ENCODE results near the gene CAMK2G. TPM values are rescaled to one million over a fixed set of nuclear protein-coding genes. Genes with fewer than 3 reads are reported as not detected.

Gene CAMK2G
- total RNA-seq, 2 donors from 2014 or later: 40.0 to 45.8 TPM

DNA sequence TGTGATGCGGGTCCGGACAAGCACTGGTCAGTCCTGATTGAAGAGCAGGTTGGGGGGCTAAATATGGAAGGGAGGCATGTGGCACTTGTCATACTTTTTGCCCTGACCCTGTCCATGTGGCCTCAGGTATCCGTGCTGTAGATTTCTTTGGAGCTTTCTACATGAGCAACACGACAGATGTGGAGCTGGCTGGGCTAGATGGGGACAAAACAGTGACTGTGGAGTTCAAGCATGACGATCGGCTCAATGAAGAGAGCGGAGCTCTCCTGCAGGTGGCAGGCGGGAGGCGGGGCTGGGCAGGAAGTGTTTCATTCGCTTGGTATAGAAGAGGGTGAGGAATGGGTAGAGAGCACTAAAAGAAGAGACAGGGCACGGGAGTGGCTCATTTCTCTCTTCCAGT is 105.5 kb downstream of the CAMK2G start:
- intact Hi-C loops (cut with DNase I): no loop called here
- H3K4me3 ChIP-seq: no peak overlapping the region
- DNase-seq: no peak
- TF ChIP-seq CTCF (IDR thresholded peaks at IDR 0.05): no peak
- no peaks in the 10 kb centered on the region for H3K9me3 ChIP-seq
- H3K9ac ChIP-seq (ENCODE audit: low read depth in 2 of 2, low read length in 2 of 2): no peak overlapping the region
- H3K27ac ChIP-seq: no peak overlapping the region
- peaks cover 37% of the 10 kb centered on the region for H3K36me3 ChIP-seq
- no peaks in the 10 kb centered on the region for H3K27me3 ChIP-seq
- peaks cover 3% of the 10 kb centered on the region for H3K4me1 ChIP-seq

- intact Hi-C loops (cut with DNase I): no loop called here
- no peak for TF ChIP-seq CTCF (IDR thresholded peaks at IDR 0.05)
- Histone ChIP-seq H3K9ac (ENCODE audit: low read depth in 2 of 2, low read length in 2 of 2) (no peak overlapping the region), H3K27ac (no peak overlapping the region), H3K9me3 (no peaks in the 10 kb centered on the region), H3K36me3 (peaks cover 56% of the 10 kb centered on the region), H3K4me3 (no peak overlapping the region), H3K4me1 (no peaks in the 10 kb centered on the region), H3K27me3 (no peaks in the 10 kb centered on the region)
- no peak for DNase-seq
Measured at GRCh38 chr10:73765066-73765465, 109.3 kb downstream of the CAMK2G start.

DNA sequence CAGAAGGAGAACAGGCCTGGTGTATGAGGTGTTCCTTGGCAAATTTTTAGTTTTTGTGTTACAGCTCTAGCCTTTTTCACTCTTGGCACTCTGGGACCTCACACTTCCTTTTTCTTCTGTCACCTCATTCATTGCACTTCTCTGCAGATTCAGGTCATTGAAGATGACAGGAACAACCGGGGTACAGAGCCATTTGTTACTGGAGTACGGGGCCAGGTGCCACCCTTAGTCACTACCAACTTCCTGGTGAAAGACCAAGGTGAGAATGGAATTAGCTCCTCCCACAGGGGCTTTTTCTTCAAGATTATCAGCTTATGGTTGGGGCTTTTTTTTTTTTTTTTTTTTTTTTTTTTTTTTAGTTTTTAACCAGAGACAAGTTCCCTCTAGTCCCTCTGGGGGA is 111.0 kb downstream of the CAMK2G start:
- no peak for DNase-seq
- intact Hi-C loops (cut with DNase I): no loop called here
- Histone ChIP-seq H3K4me1 (no peaks in the 10 kb centered on the region), H3K27ac (no peak overlapping the region), H3K9me3 (no peaks in the 10 kb centered on the region), H3K9ac (ENCODE audit: low read depth in 2 of 2, low read length in 2 of 2) (no peak overlapping the region), H3K27me3 (no peaks in the 10 kb centered on the region), H3K4me3 (no peak overlapping the region), H3K36me3 (peaks cover 58% of the 10 kb centered on the region)
- TF ChIP-seq CTCF (IDR thresholded peaks at IDR 0.05): no peak

DNA sequence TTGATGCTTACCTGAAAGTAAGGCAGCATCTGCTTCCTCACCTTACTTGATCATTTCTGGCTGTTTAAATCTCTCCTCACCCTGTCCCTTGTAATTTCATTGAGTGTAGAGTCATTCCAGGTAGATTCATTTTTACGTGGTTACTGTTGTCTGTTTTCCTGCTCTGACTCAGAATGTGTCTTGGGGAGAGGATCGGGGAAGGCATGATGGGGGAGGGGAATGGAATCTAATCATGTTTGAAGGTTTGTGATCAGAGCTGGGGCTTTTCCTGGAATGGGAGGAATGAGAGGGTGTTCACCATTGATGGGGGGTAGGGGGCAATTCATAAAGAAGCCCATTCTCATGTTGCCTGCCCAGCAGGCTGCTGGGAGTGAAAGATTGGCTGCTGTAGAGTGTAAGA is 111.4 kb downstream of the CAMK2G start:
- no peak for TF ChIP-seq CTCF (IDR thresholded peaks at IDR 0.05)
- Histone ChIP-seq H3K9me3 (no peaks in the 10 kb centered on the region), H3K36me3 (peaks cover 58% of the 10 kb centered on the region), H3K27ac (no peak overlapping the region), H3K27me3 (no peaks in the 10 kb centered on the region), H3K4me3 (no peak overlapping the region), H3K4me1 (no peaks in the 10 kb centered on the region), H3K9ac (ENCODE audit: low read depth in 2 of 2, low read length in 2 of 2) (no peak overlapping the region)
- intact Hi-C loops (cut with DNase I): no loop called here
- no peak for DNase-seq

Other genes with a start within 250 kb of the CAMK2G start
- not detected for gene MYOZ1, start 233.1 kb downstream of the CAMK2G start, total RNA-seq
- under 1 TPM in 1 of 2 donors, not detected in 1; 0.05 TPM for gene SYNPO2L, start 218.5 kb downstream of the CAMK2G start, total RNA-seq
- 1 to 10 TPM; 4.8 to 8.2 TPM for gene AGAP5, start 176.4 kb downstream of the CAMK2G start, total RNA-seq
- gene SEC24C, start 130.2 kb downstream of the CAMK2G start, total RNA-seq: 10 to 100 TPM; 66.0 to 94.8 TPM
- 10 to 100 TPM; 33.7 to 48.5 TPM for gene CHCHD1, start 92.5 kb downstream of the CAMK2G start, total RNA-seq
- gene ZSWIM8, start 88.9 kb downstream of the CAMK2G start, total RNA-seq: 10 to 100 TPM; 74.7 to 77.1 TPM
- 10 to 100 TPM; 20.9 to 25.2 TPM for gene NDST2, start 63.0 kb downstream of the CAMK2G start, total RNA-seq
- 10 to 100 TPM in 1 of 2 donors, 1 to 10 TPM in 1; 4.0 to 11.4 TPM for gene PLAU, start 36.6 kb upstream of the CAMK2G start, total RNA-seq
- gene VCL, start 123.6 kb upstream of the CAMK2G start, total RNA-seq: 100 to 1,000 TPM in 1 of 2 donors, 10 to 100 TPM in 1; 99.9 to 179 TPM